Kidney (tissue), 14 donors: ENCODE results near the gene COPS8. TPM values are rescaled to one million over a fixed set of nuclear protein-coding genes. Genes with fewer than 3 reads are reported as not detected.

ENCODE experiments used
- DNase-seq, 5 donors: peaks; one replicate each; pipeline ENCODE4 v3.0.0-alpha.2; 2013 to 2020
- FAIRE-seq: peaks from 2 replicates; lab custom pipeline; 2012; peaks lifted over from hg19 to GRCh38; lab: Jason Lieb, UNC
- H3K27ac ChIP-seq, 2 donors: one replicate each; pipeline ENCODE4 v1.7.0; 2013; ENCODE audit warnings: low read depth in 2 of 2, low read length in 2 of 2, inconsistent platforms in 1 of 2
- H3K27me3 ChIP-seq: one replicate; pipeline ENCODE4 v1.7.1; 2013; ENCODE audit warnings: low read length, inconsistent platforms; ENCODE audit not compliant: control insufficient read depth, insufficient read depth
- H3K36me3 ChIP-seq, 3 donors: one replicate each; pipeline versions ENCODE4 v1.7.0 to v1.7.1; 2013; ENCODE audit warnings: low read length in 3 of 3, control low read depth in 1 of 3, inconsistent platforms in 1 of 3; ENCODE audit not compliant: insufficient read depth in 3 of 3, control insufficient read depth in 2 of 3
- H3K4me1 ChIP-seq, 3 donors: one replicate each; pipeline versions ENCODE4 v1.7.0 to v1.7.1; 2013; ENCODE audit warnings: low read length in 3 of 3, inconsistent platforms in 1 of 3, low read depth in 1 of 3; ENCODE audit not compliant: control insufficient read depth in 2 of 3, insufficient read depth in 2 of 3
- H3K4me3 ChIP-seq, 3 donors: one replicate each; pipeline versions ENCODE4 v1.7.0 to v1.8.1; 2013; ENCODE audit warnings: low read length in 3 of 3, control low read depth in 1 of 3, inconsistent platforms in 1 of 3
- H3K9ac ChIP-seq, 3 donors: one replicate each; pipeline versions ENCODE4 v1.7.0 to v1.7.1; 2013; ENCODE audit warnings: low read length in 3 of 3, control low read depth in 1 of 3, inconsistent platforms in 1 of 3
- H3K9me3 ChIP-seq, 3 donors: one replicate each; pipeline versions ENCODE4 v1.7.0 to v1.7.1; 2013; ENCODE audit warnings: low read length in 3 of 3, control low read depth in 1 of 3, inconsistent platforms in 1 of 3; ENCODE audit not compliant: control insufficient read depth in 2 of 3, insufficient read depth in 1 of 3
- CTCF ChIP-seq: IDR thresholded peaks from 3 replicates; pipeline ENCODE4 v1.5.1; 2012; ENCODE audit warnings: mild to moderate bottlenecking, moderate library complexity, borderline replicate concordance; ENCODE audit not compliant: insufficient read depth; ENCODE audit errors: extremely low read depth
- intact Hi-C: fragments of 100-400 bp; cut with DNase I; formaldehyde crosslinking; loops from one replicate; pipeline ENCODE4 v1.11.1; 2022
- polyA plus RNA-seq: library from polyadenylated mRNA; stranded (reverse); fragments of 350-450 nt; fragmentation: Illumina TruSeq; extraction: RNeasy Lipid Tissue Mini Kit (QIAGEN cat#74804); gene quantifications from one replicate; pipeline ENCODE4 v1.2.3, GENCODE V29; 2014; ENCODE audit warnings: low read depth, low replicate concordance; ENCODE audit not compliant: insufficient read depth
- total RNA-seq: library from RNA; stranded (reverse); fragmentation: NEBNext Ultra II Directional; extraction: Animal tissue kit (Norgen Biotek cat#: 25700); gene quantifications from one replicate; pipeline ENCODE4 v1.2.1, GENCODE V29; 2021
- donor health status: control.
- donor health status: control.
- donor health status: control.
- donor health status: control.
- donor health status: control.
- donor health status: DM: yes; HTN: yes; CAD: no.
- donor health status: Normal renal cell carcinoma (clear cell type).

COPS8 gene
- total and polyA plus RNA-seq, 2 donors from 2014 or later, result 40.7 to 67.6 TPM

- FAIRE-seq (no peak), DNase-seq (no peak)
- Histone ChIP-seq H3K4me1 (peaks cover 0 to 4% (median 0%) of the 10 kb centered on the region in 3 donors), H3K9me3 (peaks cover 0 to 2% (median under 1%) of the 10 kb centered on the region in 3 donors), H3K9ac (no peak overlapping the region), H3K4me3 (no peak overlapping the region), H3K27me3 (peaks cover 2% of the 10 kb centered on the region), H3K27ac (no peak overlapping the region), H3K36me3 (peaks cover 0 to 2% (median 0%) of the 10 kb centered on the region in 3 donors)
- intact Hi-C loops, result no loop called here
- no peak for TF ChIP-seq CTCF
Measured at GRCh38 chr2:237140689-237141285, 55.1 kb downstream of the COPS8 start.

GRCh38 chr2:237141571-237142051, 55.9 kb downstream of the COPS8 start:
- peaks cover 0 to 7% (median 2%) of the 10 kb centered on the region in 3 donors for H3K9me3 ChIP-seq
- no peak for FAIRE-seq
- H3K4me3 ChIP-seq, result no peak overlapping the region
- no peak overlapping the region for H3K9ac ChIP-seq
- intact Hi-C loops, result no loop called here
- no peak overlapping the region for H3K27ac ChIP-seq
- no peak for DNase-seq
- peaks cover 2% of the 10 kb centered on the region for H3K27me3 ChIP-seq
- peaks cover 0 to 4% (median 0%) of the 10 kb centered on the region in 3 donors for H3K4me1 ChIP-seq
- peaks cover 0 to 2% (median 0%) of the 10 kb centered on the region in 3 donors for H3K36me3 ChIP-seq
- TF ChIP-seq CTCF, result no peak

DNA sequence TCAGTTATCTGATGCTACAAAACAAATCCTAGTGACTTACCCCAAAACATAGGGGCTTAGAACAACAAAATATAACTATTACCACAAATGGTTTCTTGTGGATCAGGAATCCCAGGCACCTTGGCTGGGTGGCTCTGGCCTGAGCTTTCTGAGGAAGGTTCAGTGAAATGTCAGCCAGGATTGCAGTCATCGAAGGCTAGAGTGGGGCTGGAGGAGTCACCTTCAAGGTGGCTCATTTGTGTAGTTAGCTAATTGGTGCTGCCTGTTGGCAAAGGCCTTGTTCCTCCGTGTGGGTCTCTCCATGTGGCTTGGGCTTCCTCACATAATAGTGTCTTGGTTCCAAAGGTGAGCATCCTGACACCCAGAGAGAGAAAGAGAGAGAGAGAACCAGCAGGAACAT, 57.4 kb downstream of the COPS8 start:
- Histone ChIP-seq H3K27ac (no peak overlapping the region), H3K9ac (no peak overlapping the region), H3K4me3 (no peak overlapping the region), H3K9me3 (peaks cover under 1 to 13% (median 2%) of the 10 kb centered on the region in 3 donors), H3K4me1 (no peaks in the 10 kb centered on the region), H3K36me3 (peaks cover 0 to 2% (median 0%) of the 10 kb centered on the region in 3 donors), H3K27me3 (peaks cover 2% of the 10 kb centered on the region)
- DNase-seq, result no peak
- FAIRE-seq, result no peak
- intact Hi-C loops, result no loop called here
- TF ChIP-seq CTCF, result no peak
